HG03103 (cell line): Measurements from ENCODE around the gene PHLDB2.

Experiments used
- ATAC-seq: cut with Tn5 transposase; IDR thresholded peaks from one replicate; pipeline ENCODE4 v1.9.1; 2021; ENCODE audit warnings: low read depth; ENCODE audit not compliant: unreplicated experiment

Gene PHLDB2

GRCh38 chr3:111848778-111849177 is 10.3 kb upstream of the PHLDB2 start:
- no peak for ATAC-seq

GRCh38 chr3:111850537-111850936 is 8.5 kb upstream of the PHLDB2 start:
- no peak for ATAC-seq

GRCh38 chr3:111851511-111851954 is 7.5 kb upstream of the PHLDB2 start:
- no peak for ATAC-seq

GRCh38 chr3:111852540-111852939 is 6.5 kb upstream of the PHLDB2 start:
- no peak for ATAC-seq

- no peak for ATAC-seq
Observed at GRCh38 chr3:111853068-111853467, 6.0 kb upstream of the PHLDB2 start.

GRCh38 chr3:111854990-111855389 is 4.1 kb upstream of the PHLDB2 start:
- no peak for ATAC-seq

- ATAC-seq = no peak
Observed at GRCh38 chr3:111856501-111856900, 2.6 kb upstream of the PHLDB2 start.

- no peak for ATAC-seq
Observed at GRCh38 chr3:111857474-111857873, 1.6 kb upstream of the PHLDB2 start.

GRCh38 chr3:111858642-111859041 is 423 bp upstream of the PHLDB2 start:
- ATAC-seq = no peak

- ATAC-seq = peak; percentile 93
Observed at GRCh38 chr3:111859974-111860859, 1.2 kb downstream of the PHLDB2 start.

- no peak for ATAC-seq
Observed at GRCh38 chr3:111861391-111861790, 2.3 kb downstream of the PHLDB2 start.

- ATAC-seq = no peak
Observed at GRCh38 chr3:111862415-111862814, 3.4 kb downstream of the PHLDB2 start.

- no peak for ATAC-seq
Observed at GRCh38 chr3:111862974-111863373, 3.9 kb downstream of the PHLDB2 start.

GRCh38 chr3:111863942-111864694 is 5.1 kb downstream of the PHLDB2 start:
- ATAC-seq = no peak

GRCh38 chr3:111864821-111865656 is 6.0 kb downstream of the PHLDB2 start:
- ATAC-seq = no peak

- ATAC-seq = no peak
Observed at GRCh38 chr3:111867889-111868426, 8.9 kb downstream of the PHLDB2 start.

GRCh38 chr3:111870620-111871019 is 11.6 kb downstream of the PHLDB2 start:
- ATAC-seq = no peak

- no peak for ATAC-seq
Observed at GRCh38 chr3:111871809-111872623, 13.0 kb downstream of the PHLDB2 start.

- no peak for ATAC-seq
Observed at GRCh38 chr3:111872979-111873378, 13.9 kb downstream of the PHLDB2 start.
